Liver (tissue), 9 donors: ENCODE data around the gene CIC. TPM values are rescaled to one million over a fixed set of nuclear protein-coding genes. Genes with fewer than 3 reads are reported as not detected.

Experiments used
- DNase-seq: peaks from one replicate; pipeline ENCODE4 v3.0.0-alpha.2; 2017; ENCODE audit warnings: low spot score
- H3K27ac ChIP-seq, 2 donors: one replicate each; pipeline ENCODE4 v1.7.0; 2013; ENCODE audit warnings: inconsistent platforms in 2 of 2, low read length in 2 of 2, control low read depth in 1 of 2, low read depth in 1 of 2, mild to moderate bottlenecking in 1 of 2
- H3K27me3 ChIP-seq, 4 donors: one replicate each; pipeline versions ENCODE4 v1.6.1 to v1.7.0; 2013; ENCODE audit warnings: low read length in 3 of 4, inconsistent platforms in 1 of 4, mild to moderate bottlenecking in 1 of 4, moderate library complexity in 1 of 4; ENCODE audit not compliant: control insufficient read depth in 4 of 4, insufficient read depth in 4 of 4
- H3K36me3 ChIP-seq, 4 donors: one replicate each; pipeline versions ENCODE4 v1.6.1 to v1.7.0; 2013; ENCODE audit warnings: low read length in 3 of 4, mild to moderate bottlenecking in 3 of 4, low read depth in 1 of 4, moderate library complexity in 1 of 4; ENCODE audit not compliant: control insufficient read depth in 4 of 4, insufficient read depth in 3 of 4
- H3K4me1 ChIP-seq, 4 donors: one replicate each; pipeline versions ENCODE4 v1.6.1 to v1.7.0; 2013; ENCODE audit warnings: low read length in 3 of 4, mild to moderate bottlenecking in 3 of 4, moderate library complexity in 1 of 4; ENCODE audit not compliant: control insufficient read depth in 4 of 4, insufficient read depth in 4 of 4
- H3K4me3 ChIP-seq, 3 donors: one replicate each; pipeline versions ENCODE4 v1.6.1 to v1.7.0; 2013; ENCODE audit warnings: low read length in 3 of 3, control low read depth in 1 of 3, low read depth in 1 of 3, mild to moderate bottlenecking in 1 of 3
- H3K9ac ChIP-seq, 2 donors: one replicate each; pipeline ENCODE4 v1.7.0; 2013; ENCODE audit warnings: low read length in 2 of 2, mild to moderate bottlenecking in 2 of 2, moderate library complexity in 2 of 2, control low read depth in 1 of 2, low read depth in 1 of 2
- H3K9me3 ChIP-seq, 4 donors: one replicate each; pipeline versions ENCODE4 v1.6.1 to v1.7.0; 2013; ENCODE audit warnings: low read length in 3 of 4; ENCODE audit not compliant: control insufficient read depth in 4 of 4
- EGR1 ChIP-seq, 2 donors: IDR thresholded peaks; 2 replicates each; pipeline ENCODE4 v1.6.1; 2016 to 2018; ENCODE audit warnings: antibody characterized with exemption in 2 of 2, low read depth in 2 of 2
- FOXA2 ChIP-seq: IDR thresholded peaks from 2 replicates; pipeline ENCODE4 v1.6.1; 2016; ENCODE audit warnings: antibody characterized with exemption
- GABPA ChIP-seq, 2 donors: IDR thresholded peaks in 1 of 2; conservative IDR thresholded peaks in 1 of 2; 2 replicates each; pipeline ENCODE4 v1.6.1; 2016; ENCODE audit warnings: antibody characterized with exemption in 2 of 2, mild to moderate bottlenecking in 1 of 2, moderate library complexity in 1 of 2
- HNF4A ChIP-seq, 2 donors: conservative IDR thresholded peaks; 2 replicates each; pipeline ENCODE4 v1.6.1; 2016; ENCODE audit warnings: antibody characterized with exemption in 2 of 2, mild to moderate bottlenecking in 2 of 2
- JUND ChIP-seq, 2 donors: IDR thresholded peaks; 2 replicates each; pipeline ENCODE4 v1.6.1; 2016; ENCODE audit warnings: antibody characterized with exemption in 2 of 2
- RAD21 ChIP-seq, 2 donors: IDR thresholded peaks; 2 replicates each; pipeline ENCODE4 v1.6.1; 2016; ENCODE audit warnings: antibody characterized with exemption in 2 of 2, mild to moderate bottlenecking in 2 of 2
- RXRA ChIP-seq, 2 donors: IDR thresholded peaks; 2 replicates each; pipeline ENCODE4 v1.6.1; 2017 to 2018; ENCODE audit warnings: antibody characterized with exemption in 2 of 2, mild to moderate bottlenecking in 1 of 2
- SP1 ChIP-seq: IDR thresholded peaks from 2 replicates; pipeline ENCODE4 v1.6.1; 2018; ENCODE audit warnings: antibody characterized with exemption, mild to moderate bottlenecking
- TAF1 ChIP-seq: conservative IDR thresholded peaks from 2 replicates; pipeline ENCODE4 v1.6.1; 2016; ENCODE audit warnings: antibody characterized with exemption, mild to moderate bottlenecking
- WGBS: extraction: QIAGEN DNeasy Blood & Tissue Kit; methylation state at CpG from one replicate; pipeline ENCODE4 v1.1.7; 2013; 5-methylcytosine and 5-hydroxymethylcytosine counted together
- polyA plus RNA-seq, 2 donors: library from polyadenylated mRNA; stranded (reverse) in 1 of 2; unstranded in 1 of 2; fragments of 200-250 nt in 1 of 2; fragments of >200 nt in 1 of 2; fragmentation: Nextera tagmentation in 1 of 2; extraction: Ambion mirVana in 1 of 2; gene quantifications; one replicate each; pipeline versions ENCODE4 v1.2.1 to v1.2.3, GENCODE V29; 2013 to 2015
- total RNA-seq, 2 donors: library from RNA; depleted of rRNA; stranded (reverse); fragments of >200 nt; gene quantifications; one replicate each; pipeline ENCODE4 v1.2.3, GENCODE V29; 2014
- TF ChIP-seq, protein P1 (sequence below): fragments of 150-350 bp; IDR thresholded peaks from 2 replicates; pipeline ENCODE4 v1.5.1; 2017; ENCODE audit warnings: improper control_type of control experiment, low read depth, low read length; ENCODE audit not compliant: missing input control
- TF ChIP-seq, protein P2 (sequence below): IDR thresholded peaks from 2 replicates; pipeline ENCODE4 v1.6.1; 2016; ENCODE audit warnings: antibody characterized with exemption
- TF ChIP-seq, protein P3 (sequence below): IDR thresholded peaks from 2 replicates; pipeline ENCODE4 v1.6.1; 2016; ENCODE audit warnings: antibody characterized with exemption, mild to moderate bottlenecking
- donor health status: healthy.
- donor health status: healthy.
- donor health status: healthy.
- donor health status: healthy.
- donor health status: healthy.

The CIC gene
- total and polyA plus RNA-seq, 4 donors = 5.6 to 21.3 (median 17.2) TPM

DNA sequence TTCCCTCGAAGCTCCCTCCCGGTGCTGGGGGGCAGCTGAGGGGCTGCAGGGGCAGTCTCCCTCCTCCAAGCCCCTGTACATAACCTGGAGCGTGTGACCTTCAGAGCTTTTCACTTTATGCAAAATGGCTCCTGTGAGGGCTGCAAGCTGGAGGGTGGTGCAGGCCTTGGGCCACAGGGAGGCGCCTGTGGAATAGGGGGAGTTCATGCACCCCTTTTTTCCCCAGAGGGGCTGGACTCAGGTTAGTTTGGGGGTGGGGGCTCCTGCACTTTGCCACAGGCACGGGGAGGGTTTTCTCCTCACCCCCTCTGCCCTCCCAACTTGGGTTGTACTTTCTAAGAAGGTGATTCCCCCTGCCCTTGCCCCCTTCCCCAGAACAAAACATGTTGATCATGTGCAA is 26.3 kb downstream of the CIC start:
- Histone ChIP-seq H3K27ac (no peak overlapping the region), H3K4me1 (peaks cover 0 to 8% (median 2%) of the 10 kb centered on the region in 4 donors), H3K27me3 (no peaks in the 10 kb centered on the region), H3K36me3 (peaks cover 13 to 46% (median 24%) of the 10 kb centered on the region in 4 donors), H3K9ac (no peak overlapping the region), H3K4me3 (no peak overlapping the region), H3K9me3 (no peaks in the 10 kb centered on the region)
- TF ChIP-seq TAF1 = no peak
- no peak for TF ChIP-seq JUND (IDR thresholded peaks at IDR 0.05)
- no peak for TF ChIP-seq RXRA (IDR thresholded peaks at IDR 0.05)
- TF ChIP-seq FOXA2 = no peak
- no peak for TF ChIP-seq HNF4A (conservative IDR thresholded peaks at IDR 0.05)
- TF ChIP-seq GABPA (IDR thresholded peaks at IDR 0.05 in 1 of 2, conservative IDR thresholded peaks at IDR 0.05 in 1 of 2) = no peak
- TF ChIP-seq RAD21 (IDR thresholded peaks at IDR 0.05) = no peak
- TF ChIP-seq SP1 = no peak
- 80% methylated on average over 5 of the region's 5 CpGs for WGBS
- no peak for DNase-seq

DNA sequence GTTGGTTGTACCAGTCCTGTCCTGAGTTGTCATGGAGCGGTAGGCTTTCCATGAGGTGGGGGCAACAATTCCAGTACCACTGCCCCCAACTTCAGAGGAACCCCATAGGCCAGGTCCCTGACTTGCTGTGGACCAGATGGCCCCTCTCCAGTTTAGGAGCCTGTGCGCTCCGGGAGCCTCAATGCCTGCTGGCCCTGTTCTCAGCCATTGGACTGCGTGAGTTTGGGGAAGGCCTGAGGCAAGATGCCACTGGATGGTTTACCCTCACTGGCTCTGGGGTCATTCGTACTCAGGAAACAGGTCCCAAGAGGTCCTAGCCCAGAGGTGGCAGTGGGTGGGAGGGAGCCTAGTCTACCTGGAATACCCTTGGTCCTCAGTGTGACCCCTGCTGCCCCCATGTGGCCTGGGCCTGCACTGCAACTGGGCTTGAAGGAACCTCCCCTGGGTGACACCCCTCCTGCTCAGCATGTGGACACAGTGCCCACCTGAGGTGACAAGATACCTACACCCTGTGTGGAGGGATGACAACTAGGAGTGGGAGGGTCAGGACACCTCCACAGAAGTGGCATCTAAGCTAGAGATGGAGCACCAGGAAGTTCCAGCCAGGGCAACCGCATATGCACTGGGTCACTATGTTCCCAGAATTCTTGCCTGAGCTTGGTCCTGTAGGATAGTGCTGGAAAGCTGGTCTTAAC is 26.9 kb downstream of the CIC start:
- Histone ChIP-seq H3K36me3 (peaks cover 12 to 39% (median 19%) of the 10 kb centered on the region in 4 donors), H3K9ac (no peak overlapping the region), H3K27me3 (no peaks in the 10 kb centered on the region), H3K4me3 (no peak overlapping the region), H3K4me1 (peaks cover 0 to 8% (median 2%) of the 10 kb centered on the region in 4 donors), H3K27ac (no peak overlapping the region), H3K9me3 (no peaks in the 10 kb centered on the region)
- TF ChIP-seq RXRA (IDR thresholded peaks at IDR 0.05) (peak in 1 of 2 donors; percentile 88), TAF1 (no peak), SP1 (no peak), RAD21 (IDR thresholded peaks at IDR 0.05) (peak; percentile 73 to 84), EGR1 (IDR thresholded peaks at IDR 0.05; ENCODE audit: low read depth in 2 of 2) (no peak), GABPA (IDR thresholded peaks at IDR 0.05 in 1 of 2, conservative IDR thresholded peaks at IDR 0.05 in 1 of 2) (no peak)
- TF ChIP-seq, protein P1, sequence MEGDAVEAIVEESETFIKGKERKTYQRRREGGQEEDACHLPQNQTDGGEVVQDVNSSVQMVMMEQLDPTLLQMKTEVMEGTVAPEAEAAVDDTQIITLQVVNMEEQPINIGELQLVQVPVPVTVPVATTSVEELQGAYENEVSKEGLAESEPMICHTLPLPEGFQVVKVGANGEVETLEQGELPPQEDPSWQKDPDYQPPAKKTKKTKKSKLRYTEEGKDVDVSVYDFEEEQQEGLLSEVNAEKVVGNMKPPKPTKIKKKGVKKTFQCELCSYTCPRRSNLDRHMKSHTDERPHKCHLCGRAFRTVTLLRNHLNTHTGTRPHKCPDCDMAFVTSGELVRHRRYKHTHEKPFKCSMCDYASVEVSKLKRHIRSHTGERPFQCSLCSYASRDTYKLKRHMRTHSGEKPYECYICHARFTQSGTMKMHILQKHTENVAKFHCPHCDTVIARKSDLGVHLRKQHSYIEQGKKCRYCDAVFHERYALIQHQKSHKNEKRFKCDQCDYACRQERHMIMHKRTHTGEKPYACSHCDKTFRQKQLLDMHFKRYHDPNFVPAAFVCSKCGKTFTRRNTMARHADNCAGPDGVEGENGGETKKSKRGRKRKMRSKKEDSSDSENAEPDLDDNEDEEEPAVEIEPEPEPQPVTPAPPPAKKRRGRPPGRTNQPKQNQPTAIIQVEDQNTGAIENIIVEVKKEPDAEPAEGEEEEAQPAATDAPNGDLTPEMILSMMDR = peak; percentile 88
- TF ChIP-seq, protein P2, sequence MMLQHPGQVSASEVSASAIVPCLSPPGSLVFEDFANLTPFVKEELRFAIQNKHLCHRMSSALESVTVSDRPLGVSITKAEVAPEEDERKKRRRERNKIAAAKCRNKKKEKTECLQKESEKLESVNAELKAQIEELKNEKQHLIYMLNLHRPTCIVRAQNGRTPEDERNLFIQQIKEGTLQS = no peak
- TF ChIP-seq, protein P3, sequence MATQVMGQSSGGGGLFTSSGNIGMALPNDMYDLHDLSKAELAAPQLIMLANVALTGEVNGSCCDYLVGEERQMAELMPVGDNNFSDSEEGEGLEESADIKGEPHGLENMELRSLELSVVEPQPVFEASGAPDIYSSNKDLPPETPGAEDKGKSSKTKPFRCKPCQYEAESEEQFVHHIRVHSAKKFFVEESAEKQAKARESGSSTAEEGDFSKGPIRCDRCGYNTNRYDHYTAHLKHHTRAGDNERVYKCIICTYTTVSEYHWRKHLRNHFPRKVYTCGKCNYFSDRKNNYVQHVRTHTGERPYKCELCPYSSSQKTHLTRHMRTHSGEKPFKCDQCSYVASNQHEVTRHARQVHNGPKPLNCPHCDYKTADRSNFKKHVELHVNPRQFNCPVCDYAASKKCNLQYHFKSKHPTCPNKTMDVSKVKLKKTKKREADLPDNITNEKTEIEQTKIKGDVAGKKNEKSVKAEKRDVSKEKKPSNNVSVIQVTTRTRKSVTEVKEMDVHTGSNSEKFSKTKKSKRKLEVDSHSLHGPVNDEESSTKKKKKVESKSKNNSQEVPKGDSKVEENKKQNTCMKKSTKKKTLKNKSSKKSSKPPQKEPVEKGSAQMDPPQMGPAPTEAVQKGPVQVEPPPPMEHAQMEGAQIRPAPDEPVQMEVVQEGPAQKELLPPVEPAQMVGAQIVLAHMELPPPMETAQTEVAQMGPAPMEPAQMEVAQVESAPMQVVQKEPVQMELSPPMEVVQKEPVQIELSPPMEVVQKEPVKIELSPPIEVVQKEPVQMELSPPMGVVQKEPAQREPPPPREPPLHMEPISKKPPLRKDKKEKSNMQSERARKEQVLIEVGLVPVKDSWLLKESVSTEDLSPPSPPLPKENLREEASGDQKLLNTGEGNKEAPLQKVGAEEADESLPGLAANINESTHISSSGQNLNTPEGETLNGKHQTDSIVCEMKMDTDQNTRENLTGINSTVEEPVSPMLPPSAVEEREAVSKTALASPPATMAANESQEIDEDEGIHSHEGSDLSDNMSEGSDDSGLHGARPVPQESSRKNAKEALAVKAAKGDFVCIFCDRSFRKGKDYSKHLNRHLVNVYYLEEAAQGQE = no peak
- 80% methylated on average over 6 of the region's 6 CpGs for WGBS
- peak; percentile 94 for DNase-seq
